Measurements from ENCODE around the gene CCNT1.
"Not testable (repeated sequence)": the region's sequence is repeated elsewhere in the genome, so short reads cannot be mapped to it uniquely, and the experiment has no call there.

The CCNT1 gene

GRCh38 chr12:48691826-48692487, 24.6 kb downstream of the CCNT1 start:
- DNase-seq (ENCODE audit: low read depth) = no peak

GRCh38 chr12:48690990-48691389, 25.5 kb downstream of the CCNT1 start:
- DNase-seq (ENCODE audit: low read depth) = no peak

- no peak for DNase-seq (ENCODE audit: low read depth)
Observed at GRCh38 chr12:48690436-48690835, 26.1 kb downstream of the CCNT1 start.

- DNase-seq (ENCODE audit: low read depth) = no peak
Observed at GRCh38 chr12:48688836-48689235, 27.7 kb downstream of the CCNT1 start.

GRCh38 chr12:48687592-48687991, 28.9 kb downstream of the CCNT1 start:
- no peak for DNase-seq (ENCODE audit: low read depth)

GRCh38 chr12:48686615-48687334, 29.7 kb downstream of the CCNT1 start:
- no peak for DNase-seq (ENCODE audit: low read depth)

- DNase-seq (ENCODE audit: low read depth) = no peak
Observed at GRCh38 chr12:48686037-48686595, 30.4 kb downstream of the CCNT1 start.

- DNase-seq (ENCODE audit: low read depth) = no peak
Observed at GRCh38 chr12:48683534-48683933, 33.0 kb downstream of the CCNT1 start.

- no peak for DNase-seq (ENCODE audit: low read depth)
Observed at GRCh38 chr12:48682927-48683326, 33.6 kb downstream of the CCNT1 start.

- not testable (repeated sequence) for DNase-seq (ENCODE audit: low read depth)
Observed at GRCh38 chr12:48682533-48682905, 34.0 kb downstream of the CCNT1 start.

GRCh38 chr12:48681710-48682532, 34.6 kb downstream of the CCNT1 start, which contains the start of gene KANSL2:
Gene KANSL2, minus strand, starts transcription at chr12:48682238. Its CDS starts 606 bp downstream, at chr12:48681632.
- DNase-seq (ENCODE audit: low read depth) = peak; percentile 98

GRCh38 chr12:48681399-48681709, 35.2 kb downstream of the CCNT1 start:
- peak; percentile 4 for DNase-seq (ENCODE audit: low read depth)

GRCh38 chr12:48680861-48681260, 35.6 kb downstream of the CCNT1 start:
- no peak for DNase-seq (ENCODE audit: low read depth)

GRCh38 chr12:48678551-48679185, 37.8 kb downstream of the CCNT1 start:
- no peak for DNase-seq (ENCODE audit: low read depth)

GRCh38 chr12:48671231-48671856, 45.2 kb downstream of the CCNT1 start:
- peak; percentile 15 for DNase-seq (ENCODE audit: low read depth)

GRCh38 chr12:48668996-48669395, 47.5 kb downstream of the CCNT1 start:
- DNase-seq (ENCODE audit: low read depth) = no peak

- no peak for DNase-seq (ENCODE audit: low read depth)
Observed at GRCh38 chr12:48659863-48660262, 56.6 kb downstream of the CCNT1 start.

- no peak for DNase-seq (ENCODE audit: low read depth)
Observed at GRCh38 chr12:48651681-48652080, 64.8 kb downstream of the CCNT1 start.

- DNase-seq (ENCODE audit: low read depth) = not testable (repeated sequence)
Observed at GRCh38 chr12:48645354-48645753, 71.2 kb downstream of the CCNT1 start.

- DNase-seq (ENCODE audit: low read depth) = no peak
Observed at GRCh38 chr12:48643011-48643410, 73.5 kb downstream of the CCNT1 start.

- not testable (repeated sequence) for DNase-seq (ENCODE audit: low read depth)
Observed at GRCh38 chr12:48641752-48642555, 74.6 kb downstream of the CCNT1 start.
